Measurements from ENCODE around the gene HAGHL. TPM values are rescaled to one million over a fixed set of nuclear protein-coding genes. Genes with fewer than 3 reads are reported as not detected.
A peak's percentile ranks its signal among the peaks of the same experiment; 100 is the strongest.

HAGHL gene
- total RNA-seq, 1 donor from 2014 or later, result 20.6 TPM

DNA sequence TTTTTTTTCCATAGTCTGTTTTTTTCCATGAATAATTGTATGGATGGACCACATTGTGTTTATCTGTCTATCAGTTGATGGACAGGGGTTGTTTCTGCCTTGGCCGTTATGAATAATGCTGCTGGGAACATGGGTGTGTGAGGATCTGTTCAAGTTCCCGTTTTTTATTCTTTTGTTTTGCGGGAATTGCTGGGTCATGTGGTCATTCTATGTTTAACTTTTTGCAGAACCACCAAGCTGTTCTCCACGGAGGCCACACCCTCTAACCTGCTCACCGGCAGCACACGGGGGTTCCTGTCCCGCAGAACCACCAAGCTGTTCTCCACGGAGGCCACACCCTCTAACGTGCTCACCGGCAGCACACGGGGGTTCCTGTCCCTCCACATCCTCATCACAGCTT is 27.8 kb downstream of the HAGHL start:
- TF ChIP-seq, protein P1, sequence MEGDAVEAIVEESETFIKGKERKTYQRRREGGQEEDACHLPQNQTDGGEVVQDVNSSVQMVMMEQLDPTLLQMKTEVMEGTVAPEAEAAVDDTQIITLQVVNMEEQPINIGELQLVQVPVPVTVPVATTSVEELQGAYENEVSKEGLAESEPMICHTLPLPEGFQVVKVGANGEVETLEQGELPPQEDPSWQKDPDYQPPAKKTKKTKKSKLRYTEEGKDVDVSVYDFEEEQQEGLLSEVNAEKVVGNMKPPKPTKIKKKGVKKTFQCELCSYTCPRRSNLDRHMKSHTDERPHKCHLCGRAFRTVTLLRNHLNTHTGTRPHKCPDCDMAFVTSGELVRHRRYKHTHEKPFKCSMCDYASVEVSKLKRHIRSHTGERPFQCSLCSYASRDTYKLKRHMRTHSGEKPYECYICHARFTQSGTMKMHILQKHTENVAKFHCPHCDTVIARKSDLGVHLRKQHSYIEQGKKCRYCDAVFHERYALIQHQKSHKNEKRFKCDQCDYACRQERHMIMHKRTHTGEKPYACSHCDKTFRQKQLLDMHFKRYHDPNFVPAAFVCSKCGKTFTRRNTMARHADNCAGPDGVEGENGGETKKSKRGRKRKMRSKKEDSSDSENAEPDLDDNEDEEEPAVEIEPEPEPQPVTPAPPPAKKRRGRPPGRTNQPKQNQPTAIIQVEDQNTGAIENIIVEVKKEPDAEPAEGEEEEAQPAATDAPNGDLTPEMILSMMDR (IDR thresholded peaks at IDR 0.05), result no peak
- H3K9me3 Mint-ChIP-seq (ENCODE audit: low read depth), result peaks cover 5% of the 10 kb centered on the region
- no peak overlapping the region for H3K4me3 Mint-ChIP-seq (ENCODE audit: unreplicated experiment)
- H3K36me3 Mint-ChIP-seq (ENCODE audit: low read depth), result no peaks in the 10 kb centered on the region
- no peak for DNase-seq (ENCODE audit: low spot score)
- no peak overlapping the region for H3K27ac Mint-ChIP-seq (ENCODE audit: unreplicated experiment)
- H3K27me3 Mint-ChIP-seq (ENCODE audit: low read depth), result peaks cover 13% of the 10 kb centered on the region
- no peaks in the 10 kb centered on the region for H3K4me1 Mint-ChIP-seq (ENCODE audit: low read depth)

DNA sequence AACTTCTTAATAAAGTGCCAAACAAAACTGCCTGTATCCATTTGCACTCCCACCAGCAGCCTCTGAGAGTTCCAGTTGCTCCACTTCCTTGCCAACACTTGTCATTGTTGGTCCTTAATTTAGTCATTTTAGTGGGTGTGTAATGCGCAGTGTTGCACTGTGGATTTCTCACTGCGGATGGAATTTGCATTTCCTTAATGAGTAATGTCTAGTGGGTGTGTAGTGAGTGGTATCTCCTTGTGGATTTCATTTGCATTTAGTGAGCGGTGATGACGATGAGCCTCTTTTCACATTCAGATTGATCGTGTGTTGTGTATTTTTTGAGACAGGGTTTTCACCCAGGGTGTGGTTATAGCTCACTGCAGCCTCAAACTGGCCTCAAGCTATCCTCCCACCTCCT is 29.5 kb downstream of the HAGHL start:
- no peak overlapping the region for H3K4me3 Mint-ChIP-seq (ENCODE audit: unreplicated experiment)
- TF ChIP-seq, protein P1 (IDR thresholded peaks at IDR 0.05), result no peak

DNA sequence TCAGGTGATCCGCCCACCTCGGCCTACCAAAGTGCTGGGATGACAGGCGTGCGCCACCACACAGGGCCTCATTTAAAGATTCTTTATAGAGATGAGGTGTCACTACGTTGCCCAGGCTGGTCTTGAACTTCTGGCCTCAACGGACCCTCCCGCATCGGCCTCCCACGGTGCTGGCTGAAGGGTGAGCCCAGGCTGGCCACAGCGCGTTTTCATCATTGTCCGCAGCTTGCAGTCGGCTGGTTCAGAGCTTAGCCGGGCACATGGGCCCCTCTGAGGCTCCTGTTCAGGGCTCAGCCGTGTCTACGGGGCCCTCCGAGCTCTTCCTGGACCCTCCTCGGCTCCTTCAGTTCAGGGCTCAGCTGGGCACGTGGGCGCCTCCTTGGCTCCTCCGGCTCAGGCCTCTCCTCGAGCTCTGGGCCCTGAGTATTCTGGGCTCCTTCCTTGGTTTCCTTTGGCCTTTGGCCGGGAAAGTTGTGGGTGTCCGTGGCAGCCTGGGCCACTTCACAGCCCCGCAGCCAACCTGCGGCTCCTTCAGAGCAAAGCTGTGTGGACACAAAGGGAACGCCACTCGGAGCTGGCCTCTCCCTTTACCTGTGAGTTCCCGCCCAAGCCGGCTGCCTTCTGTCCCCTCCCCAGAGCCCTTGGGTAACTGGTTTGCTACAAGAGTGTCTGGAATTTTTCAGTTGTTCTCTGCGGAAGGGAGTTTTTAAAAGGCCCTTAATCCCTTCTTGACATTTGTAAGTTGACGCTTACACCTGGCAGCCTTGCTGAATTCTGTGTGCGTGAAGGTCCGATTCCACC is 32.4 kb downstream of the HAGHL start:
- Mint-ChIP-seq H3K4me3 (ENCODE audit: unreplicated experiment) (no peak overlapping the region), H3K36me3 (ENCODE audit: low read depth) (no peaks in the 10 kb centered on the region), H3K9me3 (ENCODE audit: low read depth) (peaks cover 5% of the 10 kb centered on the region), H3K4me1 (ENCODE audit: low read depth) (no peaks in the 10 kb centered on the region), H3K27me3 (ENCODE audit: low read depth) (peaks cover 5% of the 10 kb centered on the region), H3K27ac (ENCODE audit: unreplicated experiment) (no peak overlapping the region)
- DNase-seq (ENCODE audit: low spot score), result peak; percentile 82
- TF ChIP-seq, protein P1 (IDR thresholded peaks at IDR 0.05), result no peak

More for the DNA sequence above, 29.5 kb downstream of the HAGHL start:
- Mint-ChIP-seq H3K27ac (ENCODE audit: unreplicated experiment) (no peak overlapping the region), H3K36me3 (ENCODE audit: low read depth) (no peaks in the 10 kb centered on the region), H3K4me1 (ENCODE audit: low read depth) (no peaks in the 10 kb centered on the region), H3K9me3 (ENCODE audit: low read depth) (peaks cover 5% of the 10 kb centered on the region), H3K27me3 (ENCODE audit: low read depth) (peaks cover 10% of the 10 kb centered on the region)
- DNase-seq (ENCODE audit: low spot score), result no peak

DNA sequence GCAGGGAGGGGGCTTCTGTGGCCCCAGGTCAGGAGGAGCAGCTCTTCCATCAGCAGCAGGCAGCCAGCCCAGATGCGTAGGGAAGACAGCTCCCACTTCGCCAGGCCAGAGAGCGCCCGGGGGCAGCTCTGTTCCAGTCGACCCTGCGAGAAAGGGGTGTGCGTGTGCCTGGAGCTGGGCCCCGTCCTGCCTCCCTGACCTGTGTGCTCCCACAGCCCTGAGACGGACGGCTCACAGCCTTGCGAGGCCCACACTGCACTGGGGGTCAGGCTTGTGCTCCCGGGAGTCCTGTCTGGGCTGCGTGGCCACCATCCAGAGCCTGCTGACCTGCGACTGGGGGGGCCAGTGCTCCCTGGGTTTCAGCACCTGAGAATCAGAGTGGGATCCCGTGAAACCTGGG is 33.2 kb downstream of the HAGHL start:
- H3K4me3 Mint-ChIP-seq (ENCODE audit: unreplicated experiment), result no peak overlapping the region
- no peak for DNase-seq (ENCODE audit: low spot score)
- no peak overlapping the region for H3K27ac Mint-ChIP-seq (ENCODE audit: unreplicated experiment)
- H3K4me1 Mint-ChIP-seq (ENCODE audit: low read depth), result no peaks in the 10 kb centered on the region
- peaks cover 5% of the 10 kb centered on the region for H3K27me3 Mint-ChIP-seq (ENCODE audit: low read depth)
- H3K36me3 Mint-ChIP-seq (ENCODE audit: low read depth), result no peaks in the 10 kb centered on the region
- TF ChIP-seq, protein P1 (IDR thresholded peaks at IDR 0.05), result no peak
- H3K9me3 Mint-ChIP-seq (ENCODE audit: low read depth), result peaks cover 5% of the 10 kb centered on the region

DNA sequence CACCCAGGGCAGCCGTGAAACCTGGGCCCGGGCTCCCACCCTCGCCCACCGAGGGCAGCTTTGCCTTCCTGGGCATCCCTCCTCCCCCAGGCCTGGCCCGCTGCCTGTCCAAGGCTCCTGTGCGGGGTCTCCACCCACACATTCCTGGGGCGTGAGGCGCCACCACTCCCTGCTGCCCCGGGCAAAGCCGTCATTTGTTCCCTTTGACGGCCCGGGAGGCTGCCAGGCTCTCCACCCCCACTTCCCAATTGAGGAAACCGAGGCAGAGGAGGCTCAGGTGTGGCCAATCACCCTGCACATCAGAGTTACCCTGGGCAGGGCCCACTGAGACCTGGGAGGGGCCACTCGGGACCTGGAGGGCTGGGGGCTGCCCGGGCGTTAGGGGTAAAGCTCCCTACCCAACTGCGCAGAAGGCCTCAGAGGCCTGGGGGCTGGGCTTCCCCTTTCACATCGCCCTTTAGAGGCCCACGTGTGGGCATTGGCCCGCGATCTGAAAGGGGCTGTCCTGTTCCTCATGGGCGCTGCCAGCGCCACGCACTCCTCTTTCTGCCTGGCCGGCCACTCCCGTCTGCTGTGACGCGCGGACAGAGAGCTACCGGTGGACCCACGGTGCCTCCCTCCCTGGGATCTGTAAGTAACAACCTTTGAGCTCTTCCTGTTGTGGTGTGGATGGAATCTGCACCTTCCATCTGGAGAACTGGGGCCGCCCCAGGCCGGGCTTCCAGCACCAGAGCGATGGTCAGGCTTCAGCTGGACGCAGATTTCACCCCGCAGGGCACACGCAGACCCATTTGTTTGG is 33.8 kb downstream of the HAGHL start, which contains the start of gene MSLN:
MSLN (plus strand) TSS at position 190 of the 799 bp plus-strand sequence. CDS start 1,947 bp downstream, outside the sequence.
- Mint-ChIP-seq H3K36me3 (ENCODE audit: low read depth) (no peaks in the 10 kb centered on the region), H3K27me3 (ENCODE audit: low read depth) (peaks cover 5% of the 10 kb centered on the region), H3K4me3 (ENCODE audit: unreplicated experiment) (no peak within 1 kb of the TSS), H3K27ac (ENCODE audit: unreplicated experiment) (no peak within 1 kb of the TSS), H3K4me1 (ENCODE audit: low read depth) (no peaks in the 10 kb centered on the region), H3K9me3 (ENCODE audit: low read depth) (peaks cover 5% of the 10 kb centered on the region)
- TF ChIP-seq, protein P1 (IDR thresholded peaks at IDR 0.05), result no peak
- DNase-seq (ENCODE audit: low spot score), result peak; percentile 87
